ENCODE data around the gene CARD14.
A peak's percentile ranks its signal among the peaks of the same experiment; 100 is the strongest.

CARD14 gene

GRCh38 chr17:80219763-80220053, 49.9 kb downstream of the CARD14 start:
- Histone ChIP-seq H2AFZ (peak overlapping the region; percentile 97), H3K4me3 (ENCODE audit: low read depth, low read length) (peak overlapping the region; percentile 87), H3K27me3 (ENCODE audit: control insufficient read depth, insufficient read depth, low read length) (no peaks in the 10 kb centered on the region), H3K9me3 (ENCODE audit: control insufficient read depth, low read length) (no peaks in the 10 kb centered on the region), H3K9ac (peak overlapping the region; percentile 89), H3K4me2 (ENCODE audit: low read length) (peak overlapping the region; percentile 79), H3K27ac (peak overlapping the region; percentile 67), H3K79me2 (peaks cover 8% of the 10 kb centered on the region), H3K4me1 (peaks cover 12% of the 10 kb centered on the region), H3K36me3 (ENCODE audit: control insufficient read depth, insufficient read depth, low read length) (no peaks in the 10 kb centered on the region)
- TF ChIP-seq CTCF (IDR thresholded peaks at IDR 0.05) = no peak

GRCh38 chr17:80220054-80220735, 50.4 kb downstream of the CARD14 start, which contains the start of the genes SGSH and SLC26A11:
TSS of gene SGSH (minus strand) at chr17:80220333. CDS start at chr17:80220313, 20 bp downstream.
TSS of gene SLC26A11 (plus strand) at chr17:80220427. CDS start at chr17:80221561, 1,134 bp downstream.
- peak within 1 kb of the TSS; percentile 89 for H3K9ac ChIP-seq
- no peaks in the 10 kb centered on the region for H3K27me3 ChIP-seq (ENCODE audit: control insufficient read depth, insufficient read depth, low read length)
- H3K4me2 ChIP-seq (ENCODE audit: low read length) = peak within 1 kb of the TSS; percentile 79
- no peaks in the 10 kb centered on the region for H3K9me3 ChIP-seq (ENCODE audit: control insufficient read depth, low read length)
- H3K36me3 ChIP-seq (ENCODE audit: control insufficient read depth, insufficient read depth, low read length) = no peaks in the 10 kb centered on the region
- peak; percentile 6 for TF ChIP-seq CTCF (IDR thresholded peaks at IDR 0.05)
- H3K4me3 ChIP-seq (ENCODE audit: low read depth, low read length) = peak within 1 kb of the TSS; percentile 87
- peaks cover 12% of the 10 kb centered on the region for H3K4me1 ChIP-seq
- peaks cover 8% of the 10 kb centered on the region for H3K79me2 ChIP-seq
- H2AFZ ChIP-seq = peak within 1 kb of the TSS; percentile 97
- H3K27ac ChIP-seq = peak within 1 kb of the TSS; percentile 67

DNA sequence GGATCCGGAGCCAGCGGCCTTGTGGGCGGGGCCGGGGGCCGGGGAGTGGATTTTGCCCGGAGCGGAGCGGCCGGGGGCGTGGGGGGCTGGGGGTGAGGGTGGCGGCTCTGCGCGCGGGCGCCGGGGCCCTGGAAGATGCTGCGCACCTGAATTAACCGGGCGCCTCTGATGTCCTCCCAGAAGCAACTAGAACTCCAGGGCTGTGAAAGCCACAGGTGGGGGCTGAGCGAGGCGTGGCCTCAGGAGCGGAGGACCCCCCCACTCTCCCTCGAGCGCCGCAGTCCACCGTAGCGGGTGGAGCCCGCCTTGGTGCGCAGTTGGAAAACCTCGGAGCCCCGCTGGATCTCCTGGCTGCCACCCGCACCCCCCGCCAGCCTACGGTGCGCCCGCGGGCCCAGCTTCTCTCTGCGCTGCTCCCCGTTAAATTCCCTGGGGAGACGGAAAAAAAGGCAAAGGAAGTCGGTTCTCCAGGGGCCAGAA, 50.9 kb downstream of the CARD14 start:
- peaks cover 8% of the 10 kb centered on the region for H3K79me2 ChIP-seq
- H3K36me3 ChIP-seq (ENCODE audit: control insufficient read depth, insufficient read depth, low read length) = no peaks in the 10 kb centered on the region
- peak overlapping the region; percentile 87 for H3K4me3 ChIP-seq (ENCODE audit: low read depth, low read length)
- no peak overlapping the region for H3K27ac ChIP-seq
- peak overlapping the region; percentile 79 for H3K4me2 ChIP-seq (ENCODE audit: low read length)
- H3K27me3 ChIP-seq (ENCODE audit: control insufficient read depth, insufficient read depth, low read length) = no peaks in the 10 kb centered on the region
- no peak for TF ChIP-seq CTCF (IDR thresholded peaks at IDR 0.05)
- H2AFZ ChIP-seq = peak overlapping the region; percentile 97
- peaks cover 12% of the 10 kb centered on the region for H3K4me1 ChIP-seq
- H3K9me3 ChIP-seq (ENCODE audit: control insufficient read depth, low read length) = no peaks in the 10 kb centered on the region
- H3K9ac ChIP-seq = peak overlapping the region; percentile 89

DNA sequence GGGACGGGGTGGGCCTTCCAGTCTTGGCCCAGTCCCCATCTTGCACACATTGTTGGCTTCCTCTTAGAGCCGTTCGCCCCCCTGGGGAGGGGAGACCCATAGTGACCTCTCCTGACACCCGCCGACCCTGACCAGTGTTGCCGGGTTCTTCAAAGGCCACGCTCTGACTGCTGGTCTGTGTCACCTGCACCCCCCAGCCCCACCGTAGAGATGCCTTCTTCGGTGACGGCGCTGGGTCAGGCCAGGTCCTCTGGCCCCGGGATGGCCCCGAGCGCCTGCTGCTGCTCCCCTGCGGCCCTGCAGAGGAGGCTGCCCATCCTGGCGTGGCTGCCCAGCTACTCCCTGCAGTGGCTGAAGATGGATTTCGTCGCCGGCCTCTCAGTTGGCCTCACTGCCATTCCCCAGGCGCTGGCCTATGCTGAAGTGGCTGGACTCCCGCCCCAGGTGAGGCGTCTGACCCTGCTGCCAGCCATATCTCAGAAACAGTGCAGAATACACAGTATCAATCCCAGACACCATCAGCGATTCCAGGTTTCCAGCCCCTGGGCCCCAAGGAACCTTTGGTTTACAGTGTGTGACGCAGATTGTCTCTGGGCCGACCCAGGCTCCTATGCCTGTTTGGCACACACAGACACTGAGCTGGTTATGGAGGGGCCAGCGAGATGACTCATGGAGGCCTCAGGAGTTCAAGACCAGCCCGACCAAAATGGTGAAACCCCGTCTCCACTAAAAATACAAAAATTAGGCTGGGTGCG, 51.7 kb downstream of the CARD14 start:
- peak overlapping the region; percentile 79 for H3K4me2 ChIP-seq (ENCODE audit: low read length)
- no peak overlapping the region for H3K9ac ChIP-seq
- peaks cover 12% of the 10 kb centered on the region for H3K4me1 ChIP-seq
- H3K27ac ChIP-seq = no peak overlapping the region
- peak overlapping the region; percentile 87 for H3K4me3 ChIP-seq (ENCODE audit: low read depth, low read length)
- H3K27me3 ChIP-seq (ENCODE audit: control insufficient read depth, insufficient read depth, low read length) = no peaks in the 10 kb centered on the region
- no peak overlapping the region for H2AFZ ChIP-seq
- no peaks in the 10 kb centered on the region for H3K36me3 ChIP-seq (ENCODE audit: control insufficient read depth, insufficient read depth, low read length)
- no peaks in the 10 kb centered on the region for H3K9me3 ChIP-seq (ENCODE audit: control insufficient read depth, low read length)
- no peak for TF ChIP-seq CTCF (IDR thresholded peaks at IDR 0.05)
- H3K79me2 ChIP-seq = peaks cover 8% of the 10 kb centered on the region
